Activated T-cell treated with anti-CD3 and anti-CD28 coated beads for 24 hours (primary cell): ENCODE data around the gene ANKFY1.

Experiments used
- DNase-seq: peaks from one replicate; pipeline ENCODE4 v3.0.0-alpha.2; 2020; ENCODE audit warnings: low read depth

Gene ANKFY1

DNA sequence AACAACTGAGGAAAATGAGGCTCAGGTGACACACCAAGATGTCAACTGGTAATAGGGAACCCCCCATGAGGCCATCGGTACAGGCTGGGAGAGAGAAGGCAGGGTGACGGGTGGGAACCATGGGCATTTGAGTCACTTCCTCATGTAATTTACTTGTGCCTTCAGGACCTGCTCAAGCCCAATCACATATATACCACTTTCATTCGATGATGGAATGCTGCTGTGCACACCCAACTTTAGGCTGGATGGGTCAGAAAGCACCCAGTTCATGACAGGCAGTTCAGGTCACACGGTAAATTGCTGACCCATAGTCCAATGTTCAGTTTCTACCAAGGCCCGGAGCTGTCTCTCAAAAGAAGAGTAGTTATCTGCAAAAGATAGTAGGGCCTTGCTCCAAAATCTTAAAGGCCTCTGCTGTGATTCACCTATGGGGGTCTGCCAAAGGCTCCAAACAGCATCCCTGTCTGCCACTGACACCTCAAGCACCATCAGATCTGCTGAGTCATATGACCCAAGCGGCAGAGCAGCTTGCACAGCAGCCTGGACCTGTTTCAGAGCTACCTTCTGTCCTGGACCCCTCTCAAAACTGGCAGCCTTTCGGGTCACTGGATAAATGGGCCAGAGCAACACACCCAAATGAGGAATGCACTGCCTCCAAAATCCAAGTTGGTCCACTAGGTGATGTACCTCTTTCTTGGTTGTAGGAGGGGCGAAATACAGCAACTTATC lies 145.6 kb downstream of the ANKFY1 start:
- no peak for DNase-seq

DNA sequence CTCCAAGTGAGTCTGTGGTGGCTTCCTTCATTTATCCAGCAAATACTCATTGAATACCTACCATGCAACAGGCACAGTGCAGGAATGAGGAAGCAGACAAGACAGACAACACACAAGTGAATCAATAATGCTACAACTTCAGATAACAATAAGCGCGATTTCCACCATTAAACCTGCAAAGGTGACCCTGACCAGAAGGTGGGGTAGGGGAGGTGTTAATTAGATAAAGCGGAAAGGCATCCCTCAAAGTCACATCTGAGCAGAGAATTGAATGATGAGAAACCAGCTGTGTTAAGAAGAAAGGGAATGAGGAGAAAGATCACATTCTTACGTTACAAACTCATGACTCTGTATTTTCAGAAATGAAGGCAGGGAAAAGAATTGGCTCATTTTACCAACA lies 147.3 kb downstream of the ANKFY1 start:
- DNase-seq, result no peak
